ENCODE results near the gene LRRC51. TPM values are rescaled to one million over a fixed set of nuclear protein-coding genes. Genes with fewer than 3 reads are reported as not detected.

Gene LRRC51
- total RNA-seq, 1 experiment from 2014 or later: 19.6 TPM

GRCh38 chr11:72039856-72040401 lies 40.7 kb upstream of the LRRC51 start:
- Histone ChIP-seq H3K27me3 (ENCODE audit: insufficient read depth, low read depth) (no peaks in the 10 kb centered on the region), H2AFZ (no peak overlapping the region), H3K36me3 (ENCODE audit: low read depth) (no peaks in the 10 kb centered on the region), H3F3A (ENCODE audit: insufficient read depth, low read depth) (peaks cover 22% of the 10 kb centered on the region; the same call in 1 of the 2 replicates), H3K4me1 (replicated peaks; ENCODE audit: insufficient read depth) (peaks cover 12% of the 10 kb centered on the region), H3K27ac (no peak overlapping the region), H3K9me3 (ENCODE audit: insufficient read depth, low read depth) (no peaks in the 10 kb centered on the region), H4K20me1 (ENCODE audit: insufficient read depth) (peaks cover 19% of the 10 kb centered on the region; the same call in 1 of the 2 replicates), H3K79me2 (ENCODE audit: low read depth) (peaks cover 88% of the 10 kb centered on the region), H3K4me2 (peak overlapping the region; percentile 73), H3K4me3 (peak overlapping the region; percentile 51; the same call in 1 of the 2 replicates), H3K9me2 (ENCODE audit: insufficient read depth) (no peaks in the 10 kb centered on the region)
- ChIA-PET CTCF (interaction anchor here (0.7 to 1.9 kb wide), 4 partner anchors 15 to 116 kb away, joined by 3 to 5 read pairs (median 4); no protein-coding TSS in a partner anchor), POLR2A (ENCODE audit: unreplicated experiment) (interaction anchor here (0.5 to 0.7 kb wide), 5 partner anchors 21 to 1248 kb away, joined by 3 to 6 read pairs (median 4); no protein-coding TSS in a partner anchor)
- TF ChIP-seq EZH2 (IDR thresholded peaks at IDR 0.05; ENCODE audit: low read depth): no peak
- no peak for TF ChIP-seq CTCF (conservative IDR thresholded peaks at IDR 0.05)
- peak in 1 of 2 experiments; percentile 15 for DNase-seq
- intact Hi-C loops (cut with micrococcal nuclease; ENCODE audit: unreplicated experiment): no loop called here
- BruUV-seq (replicated peaks): no TSS peak

GRCh38 chr11:72040491-72041363 lies 39.9 kb upstream of the LRRC51 start:
- Histone ChIP-seq H3K79me2 (ENCODE audit: low read depth) (peaks cover 89% of the 10 kb centered on the region), H3K36me3 (ENCODE audit: low read depth) (no peaks in the 10 kb centered on the region), H3K9me3 (ENCODE audit: insufficient read depth, low read depth) (no peaks in the 10 kb centered on the region), H3K9me2 (ENCODE audit: insufficient read depth) (no peaks in the 10 kb centered on the region), H3K4me3 (peak overlapping the region; percentile 51), H3K27ac (peak overlapping the region; percentile 32), H3K27me3 (ENCODE audit: insufficient read depth, low read depth) (no peaks in the 10 kb centered on the region), H4K20me1 (ENCODE audit: insufficient read depth) (peaks cover 25% of the 10 kb centered on the region; the same call in 1 of the 2 replicates), H2AFZ (peak overlapping the region; percentile 10; the same call in 1 of the 2 replicates), H3K4me2 (peak overlapping the region; percentile 73), H3K4me1 (replicated peaks; ENCODE audit: insufficient read depth) (peaks cover 12% of the 10 kb centered on the region), H3F3A (ENCODE audit: insufficient read depth, low read depth) (peaks cover 22% of the 10 kb centered on the region; the same call in 1 of the 2 replicates)
- ChIA-PET POLR2A (ENCODE audit: unreplicated experiment) (interaction anchor here (0.6 to 0.7 kb wide), 4 partner anchors 32 to 1839 kb away, joined by 3 to 6 read pairs (median 4); no protein-coding TSS in a partner anchor), CTCF (interaction anchor here (1.0 to 1.9 kb wide), 3 partner anchors 16 to 64 kb away, joined by 3 to 5 read pairs (median 4); no protein-coding TSS in a partner anchor)
- peak; percentile 78 to 90 for DNase-seq
- intact Hi-C loops (cut with micrococcal nuclease; ENCODE audit: unreplicated experiment): loop anchor here (1.0 kb wide), 4 partner anchors 30 to 183 kb away; partner anchors contain the start of genes ANAPC15, LRRC51 and NUMA1
- TF ChIP-seq EZH2 (IDR thresholded peaks at IDR 0.05; ENCODE audit: low read depth): no peak
- no peak for TF ChIP-seq CTCF (conservative IDR thresholded peaks at IDR 0.05)
- TSS peak; percentile 56 for BruUV-seq (replicated peaks)

- no TSS peak for BruUV-seq (replicated peaks)
- Histone ChIP-seq H4K20me1 (ENCODE audit: insufficient read depth) (peaks cover 25% of the 10 kb centered on the region; the same call in 1 of the 2 replicates), H2AFZ (no peak overlapping the region), H3K4me1 (replicated peaks; ENCODE audit: insufficient read depth) (peaks cover 12% of the 10 kb centered on the region), H3K9me3 (ENCODE audit: insufficient read depth, low read depth) (no peaks in the 10 kb centered on the region), H3K4me2 (peak overlapping the region; percentile 73), H3K4me3 (peak overlapping the region; percentile 51; the same call in 1 of the 2 replicates), H3K36me3 (ENCODE audit: low read depth) (no peaks in the 10 kb centered on the region), H3K27ac (peak overlapping the region; percentile 32), H3K9me2 (ENCODE audit: insufficient read depth) (no peaks in the 10 kb centered on the region), H3K79me2 (ENCODE audit: low read depth) (peaks cover 83% of the 10 kb centered on the region), H3K27me3 (ENCODE audit: insufficient read depth, low read depth) (no peaks in the 10 kb centered on the region), H3F3A (ENCODE audit: insufficient read depth, low read depth) (peaks cover 22% of the 10 kb centered on the region; the same call in 1 of the 2 replicates)
- no peak for TF ChIP-seq EZH2 (IDR thresholded peaks at IDR 0.05; ENCODE audit: low read depth)
- TF ChIP-seq CTCF (conservative IDR thresholded peaks at IDR 0.05): no peak
- peak in 1 of 2 experiments; percentile 66 for DNase-seq
- intact Hi-C loops (cut with micrococcal nuclease; ENCODE audit: unreplicated experiment): loop anchor here (1.0 kb wide), 4 partner anchors 29 to 182 kb away; partner anchors contain the start of genes ANAPC15, LRRC51 and NUMA1
- POLR2A ChIA-PET (ENCODE audit: unreplicated experiment): no interaction called here
- CTCF ChIA-PET: no interaction called here
These were observed 39.1 kb upstream of the LRRC51 start for GRCh38 chr11:72041364-72042063.

Measured in PC-9 (cell line).